Measurements from ENCODE around the gene VIM.

Gene VIM

DNA sequence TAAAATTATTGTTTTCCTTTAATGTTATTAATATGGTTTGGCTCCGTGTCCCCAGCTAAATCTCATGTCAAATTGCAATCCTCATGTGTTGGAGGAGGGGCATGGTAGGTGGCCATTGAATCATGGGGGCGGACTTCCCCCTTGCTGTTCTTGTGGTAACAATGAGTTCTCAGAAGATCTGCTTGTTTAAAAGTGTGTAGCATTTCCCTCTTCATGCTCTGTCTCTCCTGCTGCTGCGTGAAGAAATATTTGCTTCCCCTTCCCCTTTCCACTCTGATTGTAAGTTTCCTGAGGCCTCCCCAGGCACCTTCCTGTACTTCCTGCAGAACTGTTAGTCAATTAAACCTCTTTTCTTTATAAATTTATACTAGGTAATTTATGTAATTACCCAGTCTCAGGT, 27.5 kb downstream of the VIM start:
- in situ Hi-C loops (cut with MboI; ENCODE audit: low sequenced_read_pairs): loop anchor here (10.0 to 25.0 kb wide), 2 partner anchors 411 to 1368 kb away; no protein-coding TSS in a partner anchor

GRCh38 chr10:17256051-17256450, 28.0 kb downstream of the VIM start:
- in situ Hi-C loops (cut with MboI; ENCODE audit: low sequenced_read_pairs): loop anchor here (10.0 to 25.0 kb wide), 2 partner anchors 411 to 1369 kb away; no protein-coding TSS in a partner anchor

DNA sequence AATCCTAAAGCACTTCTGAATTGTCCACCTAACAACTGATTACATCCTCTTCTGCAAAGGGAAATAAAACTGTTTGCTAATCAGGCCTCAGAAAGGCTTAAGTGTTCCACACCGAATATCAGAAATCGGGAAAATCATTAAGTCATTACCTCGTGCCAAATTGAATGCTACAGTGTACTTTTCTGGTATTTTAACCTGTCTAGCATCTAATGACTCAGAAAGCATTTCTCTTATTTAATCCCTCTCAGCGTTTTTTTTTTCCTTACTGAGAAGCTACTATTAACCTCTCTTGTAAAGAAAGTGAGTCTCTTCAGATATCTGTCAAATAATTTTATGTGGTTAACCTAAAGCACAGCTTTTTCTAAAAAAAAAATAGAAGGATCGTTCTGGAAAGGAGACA, 28.6 kb downstream of the VIM start:
- in situ Hi-C loops (cut with MboI; ENCODE audit: low sequenced_read_pairs): loop anchor here (10.0 to 25.0 kb wide), 2 partner anchors 412 to 1369 kb away; no protein-coding TSS in a partner anchor

DNA sequence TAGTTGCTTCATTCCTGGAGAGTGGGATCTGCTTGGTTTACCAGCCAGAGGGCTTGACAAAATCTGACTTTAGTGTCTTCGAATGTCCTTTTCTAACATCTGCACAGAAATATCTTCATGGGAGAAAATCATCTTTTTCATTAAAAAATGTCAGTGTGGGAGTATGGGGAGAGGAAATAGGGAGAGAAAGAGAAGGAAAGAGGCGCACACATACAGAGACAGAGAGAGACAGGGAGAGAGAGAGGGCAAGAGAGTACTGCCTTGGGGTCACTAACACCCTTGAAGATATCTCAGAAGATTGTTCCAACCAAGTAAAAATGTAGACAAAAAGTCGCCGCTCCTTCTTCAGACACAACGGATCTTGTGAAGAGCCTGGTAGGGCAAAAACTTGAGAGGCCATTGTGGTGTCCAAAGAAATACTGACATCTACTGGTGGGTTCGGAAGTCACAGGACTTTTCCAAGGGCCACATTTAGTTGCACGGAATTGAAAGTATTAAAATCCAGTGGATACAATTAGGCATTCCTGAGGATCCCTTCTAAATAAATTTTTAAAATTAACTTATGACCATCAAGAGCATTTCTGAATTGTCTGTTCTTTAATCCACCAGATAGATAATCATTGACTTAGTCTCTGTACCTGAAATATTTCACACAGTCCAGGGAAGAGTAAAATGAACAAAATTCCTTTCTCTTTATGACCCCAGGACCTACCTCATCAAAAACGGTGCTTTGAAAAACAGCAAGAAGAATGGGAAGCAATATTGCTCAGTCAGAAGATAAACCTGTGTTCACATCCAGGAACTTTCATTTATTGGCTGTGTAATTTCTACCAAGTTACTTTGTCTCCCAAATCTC, 29.7 kb downstream of the VIM start:
- in situ Hi-C loops (cut with MboI; ENCODE audit: low sequenced_read_pairs): loop anchor here (10.0 to 25.0 kb wide), 2 partner anchors 413 to 1370 kb away; no protein-coding TSS in a partner anchor

DNA sequence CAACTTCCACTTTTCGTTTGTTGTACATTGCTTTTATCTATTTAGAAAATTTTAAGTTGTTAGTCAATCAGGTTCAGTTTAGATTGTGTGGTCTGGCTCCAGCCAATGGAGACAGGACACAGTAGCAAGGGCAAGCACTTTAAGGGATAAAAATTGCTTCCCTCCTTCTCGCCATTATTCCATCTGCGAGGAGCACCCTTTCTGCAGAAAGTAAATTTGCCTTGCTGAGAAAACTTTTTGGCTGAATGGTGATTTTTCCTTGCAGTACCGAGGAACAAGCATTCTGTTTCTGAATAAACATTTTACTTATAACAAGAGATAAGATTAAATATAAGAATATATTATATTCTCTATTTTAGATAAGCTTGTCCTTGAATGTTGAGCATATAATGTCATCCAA, 34.5 kb downstream of the VIM start:
- in situ Hi-C loops (cut with MboI; ENCODE audit: low sequenced_read_pairs): loop anchor here (25.0 kb wide), 1 partner anchor 1375 kb away; no protein-coding TSS in a partner anchor

DNA sequence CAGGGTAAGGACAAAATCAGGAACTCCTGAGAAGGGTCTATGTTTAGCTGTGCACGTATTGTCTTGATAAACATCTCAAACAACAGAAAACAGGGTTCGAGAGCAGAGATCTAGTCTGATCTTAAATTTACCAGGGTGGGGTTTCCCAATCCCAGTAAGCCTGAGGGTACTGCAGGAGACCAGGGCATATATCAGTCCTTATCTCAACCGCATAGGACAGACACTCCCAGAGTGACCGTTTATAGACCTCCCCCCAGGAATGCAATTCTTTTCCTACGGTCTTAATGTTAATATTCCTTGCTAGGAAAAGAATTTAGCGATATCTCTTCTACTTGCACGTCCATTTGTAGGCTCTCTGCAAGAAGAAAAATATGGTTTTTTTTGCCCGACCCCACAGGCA, 35.5 kb downstream of the VIM start:
- in situ Hi-C loops (cut with MboI; ENCODE audit: low sequenced_read_pairs): loop anchor here (25.0 kb wide), 1 partner anchor 1376 kb away; no protein-coding TSS in a partner anchor

GRCh38 chr10:17265468-17265867, 37.4 kb downstream of the VIM start:
- in situ Hi-C loops (cut with MboI; ENCODE audit: low sequenced_read_pairs): loop anchor here (25.0 kb wide), 1 partner anchor 1378 kb away; no protein-coding TSS in a partner anchor

DNA sequence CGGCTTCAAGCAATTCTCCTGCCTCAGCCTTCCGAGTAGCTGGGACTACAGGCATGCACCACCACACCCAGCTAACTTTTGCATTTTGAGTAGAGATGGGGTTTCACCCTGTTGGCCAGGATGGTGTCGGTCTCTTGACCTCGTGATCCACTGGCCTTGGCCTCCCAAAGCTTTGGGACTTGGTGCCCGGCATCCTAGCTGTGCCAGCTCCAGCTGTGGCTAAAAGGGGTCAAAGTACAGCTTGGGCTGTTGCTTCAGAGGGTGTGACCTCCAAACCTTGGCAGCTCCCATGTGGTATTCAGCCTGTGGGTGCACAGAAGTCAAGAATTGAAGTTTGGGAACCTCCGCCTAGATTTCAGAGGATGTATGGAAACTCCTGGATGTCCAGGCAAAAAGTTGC, 38.5 kb downstream of the VIM start:
- in situ Hi-C loops (cut with MboI; ENCODE audit: low sequenced_read_pairs): loop anchor here (25.0 kb wide), 1 partner anchor 1379 kb away; no protein-coding TSS in a partner anchor

GRCh38 chr10:17272648-17273047, 44.6 kb downstream of the VIM start:
- in situ Hi-C loops (cut with MboI; ENCODE audit: low sequenced_read_pairs): loop anchor here (25.0 kb wide), 1 partner anchor 1385 kb away; no protein-coding TSS in a partner anchor

GRCh38 chr10:17273403-17273802, 45.4 kb downstream of the VIM start:
- in situ Hi-C loops (cut with MboI; ENCODE audit: low sequenced_read_pairs): loop anchor here (25.0 kb wide), 1 partner anchor 1386 kb away; no protein-coding TSS in a partner anchor

- in situ Hi-C loops (cut with MboI; ENCODE audit: low sequenced_read_pairs): no loop called here
These were observed 48.8 kb downstream of the VIM start for GRCh38 chr10:17276756-17277424.

DNA sequence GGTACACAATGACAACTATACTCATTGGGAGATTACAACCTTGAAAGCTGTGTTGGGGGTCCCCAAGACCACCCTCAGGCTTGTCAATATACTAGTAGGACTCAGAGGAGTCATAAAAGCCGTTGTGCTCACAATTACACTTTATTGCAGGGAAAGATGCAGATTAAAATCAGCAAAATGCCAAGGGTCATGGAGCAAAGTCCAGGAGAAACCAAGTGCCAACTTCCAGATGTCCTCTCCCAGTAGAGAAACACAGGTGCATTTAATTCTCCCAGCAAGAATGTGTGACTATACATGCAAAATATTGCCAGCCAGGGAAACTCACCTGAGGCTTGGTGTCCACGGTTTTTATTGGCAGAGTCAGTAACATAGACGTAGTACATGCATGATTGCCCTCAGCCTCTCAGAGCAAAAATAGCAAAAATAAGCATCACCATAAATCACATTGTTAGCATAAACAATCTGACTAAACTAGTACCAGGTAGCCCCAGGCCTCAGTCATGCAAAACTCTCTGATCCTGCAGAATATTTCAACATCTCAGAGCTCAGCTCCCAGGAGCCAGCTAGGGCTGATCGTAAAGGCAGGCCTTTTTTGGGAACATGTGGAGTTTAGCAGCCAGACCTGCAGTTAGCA, 50.7 kb downstream of the VIM start:
- in situ Hi-C loops (cut with MboI; ENCODE audit: low sequenced_read_pairs): no loop called here

DNA sequence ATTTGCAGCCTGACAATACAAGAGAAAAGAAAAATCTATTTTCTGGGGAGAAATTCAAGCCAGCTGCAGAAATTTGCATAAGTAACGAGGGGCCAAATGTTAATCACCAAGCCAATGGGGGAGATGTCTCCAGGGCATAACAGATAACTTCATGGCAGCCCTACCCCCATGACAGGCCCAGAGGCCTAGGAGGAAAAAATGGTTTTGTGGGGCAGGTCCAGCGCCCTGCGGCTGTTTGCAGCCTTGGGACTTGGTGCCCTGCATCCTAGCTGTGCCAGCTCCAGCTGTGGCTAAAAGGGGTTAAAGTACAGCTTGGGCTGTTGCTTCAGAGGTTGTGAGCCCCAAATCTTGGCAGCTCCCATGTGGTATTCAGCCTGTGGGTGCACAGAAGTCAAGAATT, 54.3 kb downstream of the VIM start:
- in situ Hi-C loops (cut with MboI; ENCODE audit: low sequenced_read_pairs): no loop called here

DNA sequence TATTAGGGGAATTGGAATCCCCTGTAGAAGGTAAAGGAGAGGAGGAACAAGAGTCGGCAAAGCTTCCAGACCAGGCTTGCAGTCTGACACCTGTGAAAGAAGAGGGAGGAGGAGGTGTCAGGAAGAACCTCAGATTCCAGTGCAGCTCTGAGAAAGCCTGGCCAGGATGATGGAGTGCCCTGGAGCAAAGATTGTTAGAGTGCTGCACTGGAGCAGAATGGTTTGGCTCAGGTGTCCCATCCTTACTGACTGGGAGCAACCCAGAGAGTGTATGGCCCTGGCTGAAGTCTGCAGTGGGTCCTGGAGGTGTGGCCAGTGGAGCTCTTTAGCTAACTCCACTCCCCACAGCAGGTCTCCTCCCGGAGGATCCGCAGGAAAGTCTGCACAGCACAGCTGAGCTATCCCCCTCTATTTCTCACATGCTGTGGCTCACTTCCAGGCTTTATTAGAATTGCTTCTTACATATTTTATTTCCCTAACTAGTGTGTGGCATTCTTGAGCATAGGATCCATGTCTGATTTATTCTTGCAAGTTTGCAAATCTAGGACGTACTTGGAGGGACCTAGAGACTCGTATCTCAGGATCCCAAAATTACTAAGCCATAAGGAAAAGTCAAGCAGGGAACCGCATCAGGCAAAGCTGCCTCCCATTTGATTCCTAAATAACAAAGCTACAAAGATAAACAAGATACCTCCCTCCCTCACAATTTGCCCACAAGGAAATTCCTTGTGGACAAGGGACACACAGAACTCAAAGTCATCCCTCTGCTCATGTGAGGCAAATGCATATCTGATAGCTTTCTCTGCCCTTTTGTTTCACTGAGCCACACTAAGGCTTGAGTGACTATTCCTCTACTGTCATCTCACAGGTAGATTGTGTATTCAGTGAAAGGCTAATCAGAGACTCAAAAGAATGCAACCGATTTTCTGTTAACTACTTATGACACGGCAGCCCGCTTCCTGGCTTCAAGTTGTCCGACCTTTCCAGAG, 58.8 kb downstream of the VIM start:
- in situ Hi-C loops (cut with MboI; ENCODE audit: low sequenced_read_pairs): no loop called here

Measured in HL-60/S4 treated with retinoic acid at 250 ng/mL for 4 days and 3 days (cell line).